Measurements from ENCODE around the gene TPK1.

- no peak for TF ChIP-seq CTCF (IDR thresholded peaks at IDR 0.05)
- no peak for TF ChIP-seq POLR2A (IDR thresholded peaks at IDR 0.05)
Measured at GRCh38 chr7:144528536-144529045, 307.3 kb downstream of the TPK1 start.
